OCI-LY3 (cell line): ENCODE results near the gene MTMR11.

Experiments used
- EZH2phosphoT487 ChIP-seq: fragments of 200-600 bp; shearing (Covaris generic); IDR thresholded peaks from 2 replicates; pipeline ENCODE4 v1.6.1; 2018; ENCODE audit warnings: antibody characterized with exemption, mixed run types, low read depth
- TF ChIP-seq, protein P1 (sequence below): fragments of 200-600, 300-600 bp; sonication (generic); IDR thresholded peaks from 2 replicates; pipeline ENCODE4 v1.5.1; 2014; ENCODE audit warnings: antibody characterized with exemption, low read length, low read depth

DNA sequence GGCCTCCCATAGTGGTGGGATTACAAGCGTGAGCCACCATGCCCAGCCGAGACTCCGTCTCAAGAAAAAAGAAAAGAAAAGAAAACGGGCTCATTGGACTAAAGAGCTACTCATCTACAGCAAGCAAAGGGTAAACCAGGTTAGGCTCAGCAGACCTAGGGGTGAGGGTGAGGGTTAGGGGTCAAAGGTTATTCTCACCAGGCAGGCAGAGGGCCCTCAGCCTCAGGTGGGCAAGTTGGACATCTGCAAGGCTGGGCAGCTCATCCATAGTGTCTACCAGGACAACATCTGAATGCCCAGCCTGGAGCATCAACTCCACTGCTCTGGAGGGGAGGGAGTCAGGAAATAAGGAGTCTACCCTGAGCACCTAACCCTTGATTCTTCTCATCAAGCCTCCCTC is 3.5 kb downstream of the MTMR11 start:
- TF ChIP-seq, protein P1, sequence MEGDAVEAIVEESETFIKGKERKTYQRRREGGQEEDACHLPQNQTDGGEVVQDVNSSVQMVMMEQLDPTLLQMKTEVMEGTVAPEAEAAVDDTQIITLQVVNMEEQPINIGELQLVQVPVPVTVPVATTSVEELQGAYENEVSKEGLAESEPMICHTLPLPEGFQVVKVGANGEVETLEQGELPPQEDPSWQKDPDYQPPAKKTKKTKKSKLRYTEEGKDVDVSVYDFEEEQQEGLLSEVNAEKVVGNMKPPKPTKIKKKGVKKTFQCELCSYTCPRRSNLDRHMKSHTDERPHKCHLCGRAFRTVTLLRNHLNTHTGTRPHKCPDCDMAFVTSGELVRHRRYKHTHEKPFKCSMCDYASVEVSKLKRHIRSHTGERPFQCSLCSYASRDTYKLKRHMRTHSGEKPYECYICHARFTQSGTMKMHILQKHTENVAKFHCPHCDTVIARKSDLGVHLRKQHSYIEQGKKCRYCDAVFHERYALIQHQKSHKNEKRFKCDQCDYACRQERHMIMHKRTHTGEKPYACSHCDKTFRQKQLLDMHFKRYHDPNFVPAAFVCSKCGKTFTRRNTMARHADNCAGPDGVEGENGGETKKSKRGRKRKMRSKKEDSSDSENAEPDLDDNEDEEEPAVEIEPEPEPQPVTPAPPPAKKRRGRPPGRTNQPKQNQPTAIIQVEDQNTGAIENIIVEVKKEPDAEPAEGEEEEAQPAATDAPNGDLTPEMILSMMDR: no peak
- no peak for TF ChIP-seq EZH2phosphoT487
